ENCODE results near the gene EFCAB9. TPM values are rescaled to one million over a fixed set of nuclear protein-coding genes. Genes with fewer than 3 reads are reported as not detected.

The EFCAB9 gene
- total RNA-seq, 1 experiment from 2014 or later: not detected

DNA sequence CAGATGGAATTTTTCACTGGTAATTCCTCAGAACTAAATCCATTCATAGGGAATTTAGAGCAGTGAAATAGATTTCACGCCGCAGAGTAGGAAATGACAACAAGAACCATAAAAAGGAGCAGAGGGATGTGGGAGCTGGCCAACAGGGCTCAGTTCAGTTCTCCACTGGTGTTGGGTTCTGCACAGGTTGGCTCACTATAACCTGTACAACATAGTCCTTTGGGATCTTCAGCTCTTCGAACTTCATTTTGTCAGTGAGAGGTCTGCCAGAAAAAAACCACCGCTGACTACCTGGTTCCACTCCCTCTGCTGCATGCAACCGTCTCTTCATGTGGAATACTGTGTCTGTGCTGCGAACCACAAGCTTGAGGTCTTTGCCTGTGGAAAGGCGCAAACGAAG lies 17.7 kb downstream of the EFCAB9 start:
- Histone ChIP-seq H2BK120ac (ENCODE audit: low read depth, low read length, poor library complexity, severe bottlenecking) (no peak overlapping the region), H3K4ac (ENCODE audit: low read depth, low read length) (no peak overlapping the region), H2AFZ (ENCODE audit: low read length) (no peak overlapping the region), H3K23me2 (ENCODE audit: insufficient read length, low read depth, low read length, poor library complexity, severe bottlenecking) (no peaks in the 10 kb centered on the region), H3K56ac (ENCODE audit: insufficient read length, low read depth, low read length) (no peak overlapping the region), H4K8ac (replicated peaks; ENCODE audit: insufficient read length, low read depth, low read length) (no peak overlapping the region), H3T11ph (ENCODE audit: low read length) (no peak overlapping the region), H2AK5ac (ENCODE audit: insufficient read length, low read length) (no peak overlapping the region), H3K79me2 (ENCODE audit: insufficient read depth, low read length) (no peaks in the 10 kb centered on the region; the same call in 1 of the 2 replicates), H3K4me1 (ENCODE audit: insufficient read depth, low read length) (no peaks in the 10 kb centered on the region), H3K79me1 (ENCODE audit: insufficient read depth, low read depth, low read length, poor library complexity, severe bottlenecking) (peaks cover 7% of the 10 kb centered on the region), H4K20me1 (ENCODE audit: control insufficient read depth, insufficient read depth, insufficient read length) (no peaks in the 10 kb centered on the region), H2BK12ac (ENCODE audit: insufficient read length, low read depth, low read length) (no peak overlapping the region), H3K14ac (ENCODE audit: insufficient read depth, low read length) (no peak overlapping the region), H3K18ac (ENCODE audit: insufficient read length, low read depth, low read length) (no peak overlapping the region), H3K23ac (ENCODE audit: insufficient read length, low read depth, low read length) (no peak overlapping the region), H2BK20ac (ENCODE audit: low read depth, low read length, poor library complexity, severe bottlenecking) (no peak overlapping the region), H3K9me3 (ENCODE audit: control insufficient read depth, low read depth, low read length) (no peaks in the 10 kb centered on the region), H3K27ac (ENCODE audit: insufficient read length, low read depth, low read length) (no peak overlapping the region), H3K4me2 (ENCODE audit: insufficient read depth, insufficient read length, low read length) (no peak overlapping the region), H4K5ac (ENCODE audit: insufficient read length, low read depth, low read length) (no peak overlapping the region), H2BK5ac (ENCODE audit: insufficient read length, low read length) (no peak overlapping the region), H2BK15ac (ENCODE audit: low read depth, low read length) (no peak overlapping the region), H3K9ac (ENCODE audit: extremely low read depth, insufficient read length, low read length) (no peak overlapping the region), H3K27me3 (ENCODE audit: insufficient read depth, low read length) (no peaks in the 10 kb centered on the region), H4K91ac (ENCODE audit: insufficient read length, low read depth, low read length) (no peak overlapping the region)
- Mint-ChIP-seq H3K27ac (no peak overlapping the region), H3K9me3 (no peaks in the 10 kb centered on the region), H3K4me3 (no peak overlapping the region), H3K27me3 (ENCODE audit: low read depth) (no peaks in the 10 kb centered on the region), H3K4me1 (0 out of 4 replicates have a peak, but pooled peaks cover 0 to 2% of the 10 kb centered on the region in 2 experiments), H3K36me3 (ENCODE audit: insufficient read depth in 1 of 3, low read depth in 3 of 3) (peaks cover 13 to 55% (median 55%) of the 10 kb centered on the region in 3 experiments; a peak in 6 of 7 replicates)
- no CpG with 5 or more reads among the region's 8 CpGs for WGBS (ENCODE audit: extremely low coverage, insufficient read length, low lambda C conversion rate)
- TF ChIP-seq, protein P1, sequence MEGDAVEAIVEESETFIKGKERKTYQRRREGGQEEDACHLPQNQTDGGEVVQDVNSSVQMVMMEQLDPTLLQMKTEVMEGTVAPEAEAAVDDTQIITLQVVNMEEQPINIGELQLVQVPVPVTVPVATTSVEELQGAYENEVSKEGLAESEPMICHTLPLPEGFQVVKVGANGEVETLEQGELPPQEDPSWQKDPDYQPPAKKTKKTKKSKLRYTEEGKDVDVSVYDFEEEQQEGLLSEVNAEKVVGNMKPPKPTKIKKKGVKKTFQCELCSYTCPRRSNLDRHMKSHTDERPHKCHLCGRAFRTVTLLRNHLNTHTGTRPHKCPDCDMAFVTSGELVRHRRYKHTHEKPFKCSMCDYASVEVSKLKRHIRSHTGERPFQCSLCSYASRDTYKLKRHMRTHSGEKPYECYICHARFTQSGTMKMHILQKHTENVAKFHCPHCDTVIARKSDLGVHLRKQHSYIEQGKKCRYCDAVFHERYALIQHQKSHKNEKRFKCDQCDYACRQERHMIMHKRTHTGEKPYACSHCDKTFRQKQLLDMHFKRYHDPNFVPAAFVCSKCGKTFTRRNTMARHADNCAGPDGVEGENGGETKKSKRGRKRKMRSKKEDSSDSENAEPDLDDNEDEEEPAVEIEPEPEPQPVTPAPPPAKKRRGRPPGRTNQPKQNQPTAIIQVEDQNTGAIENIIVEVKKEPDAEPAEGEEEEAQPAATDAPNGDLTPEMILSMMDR (conservative IDR thresholded peaks at IDR 0.05): no peak
- DNase-seq: no peak

Data from H9 (cell line).